Stimulated activated CD4-positive, alpha-beta T cell treated with anti-CD3 and anti-CD28 coated beads, Interleukin-1b, Interleukin-23, amount 100 ng/mL, for 24 hours (primary cell): ENCODE results near the gene GRIN2C.

Source experiments
- DNase-seq, 4 experiments: peaks; one replicate each; pipeline ENCODE4 v3.0.0-alpha.2; 2020; ENCODE audit warnings: low read depth in 4 of 4, low spot score in 1 of 4

Gene GRIN2C

DNA sequence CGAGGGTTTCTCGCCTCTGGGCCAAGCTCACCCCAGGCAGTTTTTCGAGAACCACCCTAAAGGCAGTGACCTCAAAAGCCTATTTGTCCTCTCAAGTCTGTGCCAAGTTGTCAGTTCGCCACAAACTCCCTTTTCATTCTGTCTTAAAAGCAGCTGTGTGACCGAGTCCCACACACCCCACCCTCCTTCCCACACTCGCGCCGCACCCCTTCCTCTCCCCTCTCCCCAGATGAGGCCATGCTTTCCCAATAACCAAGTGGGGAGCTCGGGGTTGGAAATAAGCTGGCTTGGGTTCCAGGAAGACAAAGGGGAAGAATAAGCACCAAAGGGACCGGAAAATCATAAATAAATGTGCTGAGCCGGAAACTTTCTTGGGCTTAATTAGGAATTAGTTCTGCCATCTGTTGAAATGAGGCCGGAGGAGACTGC lies 36.7 kb downstream of the GRIN2C start:
- DNase-seq = no peak

DNA sequence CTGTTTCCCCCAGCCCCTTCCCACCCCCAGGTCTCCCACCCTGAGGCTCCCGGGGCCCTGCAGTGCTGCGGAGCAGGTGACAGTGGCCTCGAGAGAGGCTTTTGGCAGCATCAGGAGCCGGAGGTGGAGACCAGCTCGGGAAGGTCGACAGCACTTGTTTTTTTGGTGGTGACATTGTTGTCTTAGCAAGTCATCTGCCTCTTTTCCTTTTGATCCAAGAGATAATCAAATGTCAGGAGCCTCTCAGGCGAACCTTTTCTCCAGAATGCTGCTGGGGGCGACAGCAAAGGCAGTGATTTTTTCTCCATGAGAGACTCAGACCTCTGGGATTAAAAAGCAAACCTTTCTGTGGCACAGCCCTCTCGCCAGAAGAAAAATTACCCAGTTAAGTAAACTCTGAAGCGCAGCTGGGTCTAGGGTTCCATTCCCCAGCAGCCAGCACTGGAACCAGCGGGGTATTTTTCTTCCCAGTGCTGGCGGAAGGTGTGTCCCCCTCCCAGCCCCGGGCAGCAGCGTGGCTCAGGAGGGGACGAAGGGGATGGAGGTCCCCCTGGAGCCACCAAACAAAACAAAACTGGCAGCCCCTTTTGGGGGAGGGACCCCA lies 37.2 kb downstream of the GRIN2C start:
- no peak for DNase-seq

DNA sequence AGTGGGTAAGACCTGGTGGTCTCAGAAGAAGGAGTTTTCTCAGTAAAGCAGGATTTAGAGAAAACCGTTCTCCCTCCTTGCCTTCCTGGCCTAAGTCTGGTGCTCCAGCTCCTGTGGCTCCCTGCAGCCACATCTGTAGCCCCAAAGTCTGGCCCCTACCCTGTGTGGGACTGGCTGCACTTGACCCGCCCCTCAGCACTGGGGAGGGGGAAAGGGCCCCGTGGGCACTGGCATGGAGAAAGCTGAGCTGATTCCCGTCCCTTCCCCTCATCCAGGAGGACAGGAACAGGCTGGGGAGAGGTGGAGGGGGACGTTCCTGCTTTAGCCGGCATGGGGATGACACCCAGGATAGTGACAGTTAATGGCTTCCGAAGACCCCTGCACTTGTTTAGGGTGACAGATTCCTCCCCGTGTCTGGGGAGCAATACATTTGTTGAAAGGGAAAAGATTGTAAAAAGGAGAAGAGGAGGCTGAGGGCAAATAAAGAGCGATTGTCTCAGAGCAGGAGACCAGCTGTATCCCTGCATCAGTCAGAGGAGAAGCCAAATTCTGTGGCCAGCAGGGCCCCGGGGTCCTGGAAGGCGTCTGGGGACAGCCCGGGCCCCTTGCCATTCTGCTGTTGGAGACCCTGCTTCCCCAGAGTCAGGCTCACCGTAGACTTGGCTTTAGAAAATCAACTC lies 37.9 kb downstream of the GRIN2C start:
- DNase-seq = no peak

DNA sequence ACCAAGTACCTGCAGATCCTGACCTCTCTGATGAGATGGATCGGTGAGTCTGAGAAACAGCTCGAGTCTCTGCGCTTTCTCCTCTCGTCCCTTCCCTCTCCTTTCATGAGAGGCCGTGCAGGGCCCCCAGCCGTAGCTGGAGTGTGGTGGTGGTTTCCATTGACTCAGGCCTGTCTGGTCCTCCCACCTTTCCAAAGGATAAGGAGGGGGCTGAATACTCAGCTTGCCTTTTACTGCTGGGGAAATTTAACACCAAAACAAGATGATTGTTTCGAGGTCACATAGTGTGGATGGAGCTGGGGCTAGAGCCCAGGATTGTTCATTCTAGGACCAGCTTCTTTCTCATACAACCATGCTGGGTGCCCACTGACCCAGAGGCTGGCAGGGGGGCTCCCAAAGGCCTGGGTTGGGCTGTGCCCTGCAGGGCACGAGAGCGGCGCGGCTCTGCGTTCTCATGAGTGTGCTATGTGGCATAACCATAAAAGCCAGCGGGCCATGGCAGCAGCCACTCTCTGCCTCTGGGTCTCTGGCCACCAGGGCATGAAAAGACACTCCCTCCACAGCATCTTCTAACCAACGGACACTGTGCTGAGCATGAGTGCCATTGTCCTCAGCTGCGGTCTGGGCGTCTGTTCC lies 39.8 kb downstream of the GRIN2C start:
- DNase-seq = no peak

DNA sequence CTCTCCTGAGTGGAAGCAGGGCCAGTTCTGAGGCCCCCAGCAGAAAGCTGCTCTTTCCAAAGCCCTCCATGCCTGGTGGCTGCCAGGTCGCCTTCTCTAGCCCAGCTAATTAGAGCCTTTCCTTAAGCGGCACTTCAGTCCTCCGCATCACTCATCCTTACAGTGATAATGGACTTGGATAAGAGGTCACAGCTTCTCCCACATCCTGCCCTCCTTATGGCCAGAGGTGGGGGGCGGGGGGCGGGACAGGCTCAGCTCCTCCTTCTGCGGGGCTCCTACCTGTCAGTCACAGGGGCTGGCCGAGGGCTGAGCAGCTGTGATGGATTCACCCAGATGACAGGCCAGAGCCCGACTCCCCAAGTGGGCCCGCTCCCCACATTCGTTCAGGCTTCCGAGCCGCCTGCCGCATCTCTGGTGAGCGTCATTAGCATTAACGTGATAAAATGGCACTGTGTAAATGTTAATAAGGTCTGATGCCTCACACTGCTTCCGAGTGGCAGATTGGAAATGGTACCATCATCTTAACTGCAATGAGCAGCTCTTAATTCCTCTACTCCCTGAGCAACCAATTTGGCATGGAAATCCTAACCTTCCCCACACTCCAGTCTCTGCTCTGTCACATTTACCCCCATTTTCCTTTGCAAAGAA lies 41.3 kb downstream of the GRIN2C start:
- DNase-seq = no peak

DNA sequence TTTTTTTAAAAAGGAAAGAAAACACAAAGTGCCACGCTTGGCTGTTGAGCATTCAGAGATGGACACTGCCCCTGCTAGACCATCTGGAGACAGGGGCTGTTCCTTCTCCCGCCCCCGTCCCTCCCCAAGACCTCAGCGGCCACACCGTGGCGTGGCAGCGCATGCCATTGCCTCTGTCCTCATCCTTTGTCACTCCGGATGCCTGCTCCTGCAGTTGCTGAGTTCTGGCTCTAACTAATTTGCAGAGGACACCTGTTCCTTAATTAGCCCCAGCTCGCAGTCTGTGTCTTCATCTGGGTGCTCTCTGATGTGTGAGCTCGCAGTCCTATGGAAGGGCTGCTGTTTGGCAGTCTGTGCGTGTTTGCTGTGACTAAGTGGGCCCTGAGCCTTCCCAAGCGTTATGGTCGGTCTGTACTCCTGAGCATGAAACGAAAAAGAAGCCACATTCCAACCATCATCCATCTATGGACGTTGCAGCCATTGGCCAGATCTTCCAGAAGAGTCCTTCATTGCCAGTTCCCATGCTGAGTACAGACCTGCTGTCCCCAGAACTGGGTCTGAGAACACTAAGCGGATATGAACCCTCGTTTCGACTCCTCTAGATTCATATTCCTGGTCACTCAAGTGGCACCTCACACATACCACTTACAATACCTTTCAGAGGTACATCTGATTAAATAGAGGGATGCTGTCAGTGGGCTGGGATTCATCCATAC lies 42.6 kb downstream of the GRIN2C start:
- DNase-seq = no peak

DNA sequence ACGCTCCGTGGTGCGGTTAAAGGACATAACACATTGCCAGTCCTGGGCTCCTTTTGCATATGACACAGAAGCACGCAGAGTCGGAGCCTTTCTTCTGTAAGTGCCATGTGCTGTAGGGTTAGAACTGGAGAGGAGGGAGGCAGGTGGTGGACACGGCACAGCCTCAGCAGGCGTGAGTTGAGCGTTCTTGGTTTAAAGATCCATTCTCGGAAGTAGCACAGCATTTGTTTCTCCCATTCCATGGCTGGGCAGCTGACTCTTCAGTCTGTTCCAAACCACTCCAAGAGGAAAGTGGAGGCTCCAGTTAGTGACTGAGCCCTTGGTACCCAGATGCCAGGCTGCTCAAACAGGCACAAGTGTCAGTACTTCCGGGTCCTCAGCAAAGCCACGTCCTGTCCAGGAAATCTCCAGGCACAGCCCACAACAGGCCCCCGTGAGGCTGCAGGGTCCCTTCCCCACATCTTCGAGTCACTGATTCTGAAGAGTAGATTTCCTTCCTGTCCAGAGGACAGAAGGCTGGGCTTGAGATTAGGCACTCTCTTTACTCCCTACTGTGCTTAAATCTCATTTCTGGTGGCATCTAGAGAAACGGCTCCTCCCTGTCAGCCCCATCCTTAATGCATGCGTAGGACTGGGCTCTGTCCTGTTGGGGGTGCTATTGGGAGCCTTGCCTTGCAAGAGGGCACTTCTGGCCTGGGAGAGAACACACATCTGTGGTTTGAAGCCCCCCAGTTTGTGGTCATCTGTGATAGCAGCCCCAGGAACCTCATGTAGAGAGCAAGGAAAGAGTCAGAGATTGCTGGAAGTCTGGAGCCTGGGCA lies 43.9 kb downstream of the GRIN2C start:
- DNase-seq = no peak

DNA sequence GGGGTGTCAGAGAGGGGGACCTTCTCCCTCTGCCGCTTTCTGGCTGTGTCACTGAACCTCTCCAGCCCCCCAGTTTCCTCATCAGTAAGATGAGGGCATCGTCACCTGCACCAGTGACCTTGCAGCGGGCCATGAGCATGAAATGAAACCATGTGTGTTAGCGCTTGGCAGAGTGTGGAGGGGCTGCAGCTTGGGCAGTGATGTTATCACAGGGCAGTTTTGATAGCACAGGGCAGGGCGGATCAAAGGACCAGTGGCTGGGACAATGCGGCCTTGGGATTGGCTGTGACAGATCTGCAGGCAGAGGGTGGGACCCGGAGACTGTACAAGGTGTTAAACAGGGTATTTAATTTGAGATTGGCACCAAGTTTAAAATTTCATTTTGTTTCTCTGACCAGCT lies 44.6 kb downstream of the GRIN2C start:
- DNase-seq = no peak

DNA sequence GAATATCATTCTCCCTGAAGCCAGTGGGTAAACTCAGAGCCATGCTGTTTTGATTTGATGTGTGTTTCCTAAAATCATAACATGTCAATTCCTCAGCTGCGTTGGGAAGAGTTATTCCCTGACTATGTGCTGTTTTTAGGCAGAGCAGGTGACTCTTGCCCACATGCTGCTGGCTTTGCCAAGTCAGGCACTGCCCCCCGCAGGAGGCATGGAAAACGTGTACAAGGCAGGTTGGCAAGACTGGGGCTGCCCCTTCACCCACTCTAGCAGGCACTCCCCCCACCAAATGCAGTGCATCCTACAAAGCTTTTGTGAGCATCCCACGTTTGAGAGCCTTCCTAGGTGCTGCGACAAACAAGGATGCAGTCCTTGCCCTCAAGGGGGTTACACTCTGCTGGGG lies 45.2 kb downstream of the GRIN2C start:
- no peak for DNase-seq

DNA sequence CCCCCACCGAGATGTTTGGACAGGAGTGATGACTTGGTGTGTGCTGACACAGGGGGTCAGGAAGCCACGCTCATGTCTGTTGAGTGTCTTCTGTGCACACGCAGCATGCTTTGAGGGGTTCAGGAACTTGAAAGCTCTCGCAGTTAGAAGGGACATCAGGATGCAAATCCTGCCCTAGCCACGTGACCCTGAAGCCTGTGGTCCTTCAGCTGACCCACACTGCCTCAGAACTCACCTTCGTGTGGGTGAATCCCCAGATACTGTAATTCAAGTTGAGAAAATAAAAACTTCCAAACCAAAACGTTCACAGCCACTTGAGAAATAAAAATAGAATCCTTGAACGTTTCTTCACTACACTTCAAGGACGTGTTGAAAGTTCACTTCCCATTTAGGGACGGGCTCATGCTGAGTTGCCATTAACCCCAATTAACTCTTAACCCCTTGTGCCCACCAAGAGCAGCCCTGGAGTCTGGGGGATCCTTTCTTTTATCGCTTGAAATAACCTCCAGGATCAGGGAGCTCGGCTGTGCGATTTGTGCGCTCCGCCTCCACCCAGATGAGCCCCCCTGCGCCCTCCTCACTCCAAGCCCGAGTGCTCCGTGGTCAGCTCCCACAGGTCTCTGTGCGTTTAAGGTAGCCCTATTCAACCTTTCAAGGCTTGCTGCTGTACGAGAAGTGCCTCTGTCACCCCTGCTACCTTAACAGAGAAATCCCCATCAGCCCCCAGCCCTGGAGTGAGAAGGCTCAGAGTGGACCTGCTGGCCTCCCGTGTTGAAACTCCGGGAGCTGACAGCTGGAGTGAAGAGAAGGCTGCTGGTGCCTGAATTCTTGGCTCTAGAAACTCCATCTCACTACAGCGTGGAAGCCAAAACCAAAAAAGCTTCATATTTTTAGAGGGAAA lies 47.3 kb downstream of the GRIN2C start:
- no peak for DNase-seq

DNA sequence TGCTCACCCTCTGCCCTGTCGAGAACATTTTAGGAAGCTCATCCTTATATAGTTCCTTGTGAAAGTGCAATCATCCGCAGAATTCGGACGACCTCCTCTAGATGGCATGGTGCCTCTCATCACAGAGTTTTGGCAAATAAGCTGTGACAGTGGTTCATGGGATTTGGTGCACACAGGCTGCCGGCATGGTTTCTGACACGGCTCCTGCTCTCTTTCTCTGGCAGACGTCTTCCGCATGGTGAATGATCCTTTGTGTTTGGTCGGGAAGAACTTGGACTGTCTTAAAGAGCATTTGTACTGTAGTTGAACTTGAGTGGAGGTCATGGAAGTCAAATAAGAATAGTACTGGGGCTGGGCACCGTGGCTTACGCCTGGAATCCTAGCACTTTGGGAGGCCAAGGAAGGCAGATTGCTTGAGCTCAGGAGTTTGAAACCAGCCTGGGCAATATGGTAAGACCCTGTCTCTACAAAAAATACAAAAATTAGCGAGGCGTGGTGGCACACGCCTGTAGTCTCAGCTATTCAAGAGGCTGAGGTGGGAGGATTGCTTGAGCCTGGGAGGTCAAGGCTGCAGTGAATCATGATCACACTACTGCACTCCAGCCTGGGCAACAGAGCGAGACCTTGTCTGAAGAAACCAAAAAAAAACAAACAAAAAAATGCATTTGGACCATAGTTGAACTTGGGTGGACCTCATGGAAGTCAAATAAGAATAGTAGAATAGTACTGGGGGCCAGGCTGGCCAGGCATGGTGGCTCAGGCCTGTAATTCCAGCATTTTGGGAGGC lies 48.8 kb downstream of the GRIN2C start:
- no peak for DNase-seq

DNA sequence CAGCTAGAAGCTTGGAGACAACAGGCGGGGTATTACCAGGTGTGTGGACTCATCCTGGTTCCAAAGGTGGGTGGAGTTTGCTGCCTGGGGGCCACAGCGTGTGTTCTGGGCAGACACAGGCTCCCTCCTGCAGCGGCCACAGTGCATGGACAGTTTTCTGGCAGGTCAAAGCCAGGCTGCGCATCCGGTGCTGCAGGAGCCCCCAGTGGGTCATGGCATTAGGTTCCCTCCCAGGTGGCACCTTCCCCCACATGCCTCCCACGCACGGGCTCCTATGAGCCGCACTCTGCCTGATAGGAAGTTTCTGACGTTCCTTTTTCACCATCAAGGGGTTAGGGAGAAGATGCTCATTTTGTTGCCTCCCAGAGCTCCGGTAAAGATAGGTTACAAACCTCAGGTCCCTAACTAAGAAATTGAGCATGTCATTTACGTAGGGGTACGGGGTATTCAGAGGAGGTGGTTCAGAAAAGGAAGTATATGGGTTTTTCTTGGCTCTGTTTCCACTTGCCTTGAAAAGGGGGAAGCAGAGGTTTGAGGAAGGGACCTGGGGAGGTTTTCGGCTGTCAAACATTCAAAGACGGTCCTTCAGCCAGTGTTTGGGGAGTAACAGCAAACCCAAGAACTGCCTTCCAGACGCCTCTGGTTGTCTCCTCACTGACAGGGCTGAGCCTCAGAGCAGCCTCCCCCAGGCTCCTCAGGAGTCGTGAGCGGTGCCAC lies 50.8 kb downstream of the GRIN2C start:
- no peak for DNase-seq

DNA sequence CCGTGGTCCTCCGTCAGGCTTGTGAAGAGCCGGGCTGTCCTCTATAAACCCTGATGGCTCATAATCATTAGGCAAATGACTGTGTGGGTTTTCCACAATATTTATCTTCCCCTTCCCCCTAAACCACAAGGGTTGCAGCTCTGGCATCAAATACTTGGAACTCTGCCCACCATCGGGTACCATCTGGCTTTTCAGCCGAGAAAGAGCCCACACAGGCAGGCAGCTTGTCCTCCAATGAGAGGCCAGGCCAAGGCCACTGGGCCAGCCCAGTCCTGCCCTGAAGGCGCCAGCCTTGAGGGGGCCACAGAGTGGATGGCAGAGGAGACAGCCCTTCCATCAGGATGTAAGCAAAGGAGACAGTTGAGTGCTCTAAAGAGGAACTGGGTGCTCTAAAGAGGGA lies 51.8 kb downstream of the GRIN2C start:
- DNase-seq = no peak

DNA sequence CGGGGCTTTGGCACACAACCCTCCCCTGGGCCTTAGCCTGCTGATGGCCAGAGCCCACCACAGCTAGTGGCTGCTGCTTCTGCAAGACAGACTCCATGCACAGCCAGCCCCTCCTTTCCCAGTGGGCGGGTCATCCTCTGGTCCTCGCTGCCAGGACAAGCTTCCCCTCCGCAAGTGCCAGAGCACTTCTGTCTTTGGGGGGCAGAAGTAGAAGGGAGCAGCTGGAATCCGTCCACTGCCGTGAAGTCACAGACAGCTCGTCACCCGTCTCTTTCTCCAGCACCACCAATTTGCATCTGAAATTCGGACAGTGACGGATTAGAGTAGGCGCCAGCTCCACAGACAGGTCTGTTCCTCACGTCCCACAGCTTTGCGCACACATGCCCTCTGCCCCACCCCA lies 52.2 kb downstream of the GRIN2C start:
- DNase-seq = no peak

DNA sequence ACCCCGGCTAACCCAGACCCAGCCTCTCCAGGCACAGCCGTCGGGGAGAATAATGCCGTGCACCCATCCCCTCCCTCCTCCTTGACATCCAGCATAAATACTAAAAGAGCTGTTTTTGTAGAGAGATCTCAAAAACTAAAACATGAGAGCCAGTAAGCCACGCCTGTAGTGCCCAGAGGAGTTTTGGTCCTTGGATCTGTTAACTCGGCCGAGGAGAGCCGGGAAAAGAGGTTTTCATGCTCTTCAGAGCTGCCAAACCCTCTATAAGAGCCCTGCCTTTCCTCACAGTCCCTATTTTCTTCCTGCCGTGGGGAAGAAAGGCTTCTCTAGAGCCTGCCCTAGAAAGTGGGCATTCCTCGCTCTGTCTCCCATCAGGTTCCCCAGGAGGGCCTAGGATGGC lies 53.4 kb downstream of the GRIN2C start:
- no peak for DNase-seq

DNA sequence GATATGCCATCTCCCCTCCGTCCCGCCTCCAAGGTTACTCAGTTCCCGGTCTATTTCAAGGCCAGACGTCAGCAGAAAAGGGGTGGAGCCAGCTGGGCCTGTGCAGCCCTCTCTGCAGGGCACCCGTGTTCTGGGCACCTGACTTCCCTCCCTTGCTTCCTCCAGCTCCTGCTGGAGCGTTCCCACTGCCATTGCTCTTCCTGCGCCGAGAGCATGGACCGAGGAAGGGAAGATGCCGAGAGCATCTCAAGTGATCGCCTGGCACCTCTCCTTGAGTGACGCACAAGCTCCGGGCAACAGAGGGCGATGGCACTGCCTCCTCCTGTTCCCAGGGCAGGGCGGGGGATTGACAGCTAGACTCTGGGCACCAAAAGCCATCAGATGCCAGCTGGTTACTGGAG lies 54.1 kb downstream of the GRIN2C start:
- no peak for DNase-seq

DNA sequence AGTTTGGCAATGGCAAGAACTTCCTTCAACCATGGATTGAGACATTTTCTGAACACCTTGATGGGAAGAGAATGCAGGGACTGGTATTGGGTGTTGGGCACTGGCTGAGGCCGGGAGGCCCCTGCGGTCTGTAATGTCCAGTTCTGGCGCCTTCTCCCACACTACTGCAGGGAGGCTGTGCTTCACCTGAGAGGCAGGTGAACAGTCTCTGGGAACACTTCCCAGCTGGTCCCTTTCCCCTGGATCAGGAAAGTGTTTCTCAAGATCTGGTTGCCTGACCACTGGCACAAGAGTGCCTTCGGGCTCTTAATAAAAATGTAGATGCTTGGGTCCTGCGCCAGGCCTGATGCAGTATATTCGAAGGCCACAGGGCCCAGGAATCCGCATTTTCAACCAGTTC lies 55.0 kb downstream of the GRIN2C start:
- no peak for DNase-seq

DNA sequence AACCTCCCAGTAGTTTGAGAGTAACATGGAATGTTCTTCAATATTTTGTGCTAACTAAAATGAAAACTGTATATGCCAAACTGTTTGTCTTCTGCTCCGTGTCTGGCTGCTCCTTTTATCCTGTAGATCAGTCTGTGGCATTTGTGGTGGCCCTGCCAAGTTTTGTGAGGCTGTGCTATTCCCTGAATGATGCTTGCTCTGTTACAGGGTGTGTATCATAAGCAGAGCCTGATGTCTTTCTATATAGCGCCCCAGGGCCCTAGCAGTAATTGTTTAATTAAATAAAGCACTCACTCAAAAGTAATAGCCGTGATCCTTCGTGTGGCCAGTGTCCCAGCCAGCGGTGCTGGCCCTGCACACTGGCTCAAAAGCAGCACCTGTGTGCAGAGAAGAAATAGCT lies 55.7 kb downstream of the GRIN2C start:
- DNase-seq = no peak
